Peyer's patch (tissue), 4 donors: ENCODE measurements around the gene FARSA.

ENCODE experiments used
- CTCF ChIP-seq, 6 experiments: fragments of 450-650 bp in 4 of 6; fragments of 200-600 bp in 2 of 6; sonication (generic) in 1 of 6; IDR thresholded peaks; one replicate each; pipeline ENCODE4 v1.5.1; 2017 to 2019; ENCODE audit warnings: antibody characterized with exemption in 6 of 6, mild to moderate bottlenecking in 3 of 6, moderate library complexity in 1 of 6
- POLR2A ChIP-seq, 2 donors: fragments of 450-650 bp; IDR thresholded peaks; one replicate each; pipeline ENCODE4 v1.5.1; 2017; ENCODE audit warnings: antibody characterized with exemption in 2 of 2, mild to moderate bottlenecking in 2 of 2, moderate library complexity in 2 of 2

- TF ChIP-seq CTCF (IDR thresholded peaks at IDR 0.05): no peak
- TF ChIP-seq POLR2A (IDR thresholded peaks at IDR 0.05): no peak
These were observed 26.3 kb downstream of the FARSA start for GRCh38 chr19:12907166-12907565.
